Coronary artery (tissue), 2 donors: ENCODE results near the gene PI4KA.

Experiments used
- DNase-seq: peaks from one replicate; pipeline ENCODE4 v3.0.0-alpha.2; 2017; ENCODE audit warnings: low spot score
- H3K27ac ChIP-seq, 2 donors: fragments of 200-600 bp; sonication (generic); one replicate each; pipeline ENCODE4 v1.5.1; 2016 to 2019
- H3K4me3 ChIP-seq: fragments of 200-600 bp; sonication (generic); 2 replicates; pipeline ENCODE4 v1.5.1; 2016; ENCODE audit warnings: mild to moderate bottlenecking, moderate library complexity
- CTCF ChIP-seq: fragments of 200-600 bp; sonication (generic); IDR thresholded peaks from one replicate; pipeline ENCODE4 v1.5.1; 2019; ENCODE audit warnings: antibody characterized with exemption

The PI4KA gene

GRCh38 chr22:20750461-20751184 is 108.0 kb downstream of the PI4KA start:
- no peak for TF ChIP-seq CTCF
- Histone ChIP-seq H3K27ac (no peak overlapping the region), H3K4me3 (no peak overlapping the region)
- no peak for DNase-seq

- Histone ChIP-seq H3K4me3 (no peak overlapping the region), H3K27ac (no peak overlapping the region)
- no peak for TF ChIP-seq CTCF
- no peak for DNase-seq
These were observed 109.2 kb downstream of the PI4KA start for GRCh38 chr22:20749453-20749852.

- TF ChIP-seq CTCF = no peak
- Histone ChIP-seq H3K4me3 (no peak overlapping the region), H3K27ac (no peak overlapping the region)
- DNase-seq = no peak
These were observed 109.7 kb downstream of the PI4KA start for GRCh38 chr22:20748731-20749428.

- TF ChIP-seq CTCF = no peak
- H3K4me3 ChIP-seq = no peak overlapping the region
These were observed 110.5 kb downstream of the PI4KA start for GRCh38 chr22:20748082-20748481.

GRCh38 chr22:20747223-20747622 is 111.4 kb downstream of the PI4KA start:
- H3K27ac ChIP-seq = no peak overlapping the region
- TF ChIP-seq CTCF = no peak
- no peak for DNase-seq
- no peak overlapping the region for H3K4me3 ChIP-seq

More at GRCh38 chr22:20748082-20748481, 110.5 kb downstream of the PI4KA start:
- DNase-seq = no peak
- no peak overlapping the region for H3K27ac ChIP-seq

GRCh38 chr22:20746431-20747189 is 112.0 kb downstream of the PI4KA start:
- H3K4me3 ChIP-seq = no peak overlapping the region
- no peak for TF ChIP-seq CTCF
- no peak for DNase-seq
- H3K27ac ChIP-seq = no peak overlapping the region
